ENCODE results near the gene C2. TPM values are rescaled to one million over a fixed set of nuclear protein-coding genes. Genes with fewer than 3 reads are reported as not detected.

C2 gene
- total and polyA plus RNA-seq, 2 experiments from 2014 or later: 1.4 to 2.1 TPM

- WGBS, 2 experiments (ENCODE audit: low coverage in 1 of 2, low lambda C conversion rate in 2 of 2, missing lambda C conversion rate in 2 of 2): 80 to 85% methylated on average over 8 of the region's 8 CpGs
- H3K27me3 ChIP-seq (replicated peaks; ENCODE audit: insufficient read depth): no peaks in the 10 kb centered on the region
- no peak overlapping the region for H3K4me2 ChIP-seq (ENCODE audit: unreplicated experiment)
- H2AFZ ChIP-seq: no peak overlapping the region
- no peaks in the 10 kb centered on the region for H3K9me2 ChIP-seq (ENCODE audit: insufficient read depth)
- no peak overlapping the region for H3K9ac ChIP-seq
- H3K27ac ChIP-seq: no peak overlapping the region
- no peaks in the 10 kb centered on the region for H4K20me1 ChIP-seq (ENCODE audit: insufficient read depth)
- DNase-seq: peak; percentile 36
- no peaks in the 10 kb centered on the region for H3K36me3 ChIP-seq (ENCODE audit: low read depth)
- H3K9me3 ChIP-seq (ENCODE audit: low read depth): no peaks in the 10 kb centered on the region
- H3K4me1 ChIP-seq (ENCODE audit: insufficient read depth): no peaks in the 10 kb centered on the region
- no peaks in the 10 kb centered on the region for H3K79me2 ChIP-seq (ENCODE audit: insufficient read depth)
- no peaks in the 10 kb centered on the region for H3F3A ChIP-seq (ENCODE audit: insufficient read depth)
- no peak for TF ChIP-seq EZH2phosphoT487 (IDR thresholded peaks at IDR 0.05; ENCODE audit: insufficient read depth, low read depth)
- no peak for TF ChIP-seq EZH2 (IDR thresholded peaks at IDR 0.05; ENCODE audit: insufficient read depth, poor library complexity, severe bottlenecking)
- in situ Hi-C loops (cut with MboI): no loop called here
- H3K4me3 ChIP-seq: no peak overlapping the region
These were observed 9.3 kb upstream of the C2 start for GRCh38 chr6:31918069-31918720.

GRCh38 chr6:31919624-31920303, 7.8 kb upstream of the C2 start:
- no peaks in the 10 kb centered on the region for H3K36me3 ChIP-seq (ENCODE audit: low read depth)
- no peak overlapping the region for H3K9ac ChIP-seq
- H3K9me3 ChIP-seq (ENCODE audit: low read depth): no peaks in the 10 kb centered on the region
- H3K4me1 ChIP-seq (ENCODE audit: insufficient read depth): no peaks in the 10 kb centered on the region
- H3K9me2 ChIP-seq (ENCODE audit: insufficient read depth): no peaks in the 10 kb centered on the region
- no peak overlapping the region for H3K4me2 ChIP-seq (ENCODE audit: unreplicated experiment)
- H3F3A ChIP-seq (ENCODE audit: insufficient read depth): no peaks in the 10 kb centered on the region
- H4K20me1 ChIP-seq (ENCODE audit: insufficient read depth): no peaks in the 10 kb centered on the region
- DNase-seq: no peak
- TF ChIP-seq EZH2 (IDR thresholded peaks at IDR 0.05; ENCODE audit: insufficient read depth, poor library complexity, severe bottlenecking) (no peak), EZH2phosphoT487 (IDR thresholded peaks at IDR 0.05; ENCODE audit: insufficient read depth, low read depth) (no peak)
- no peak overlapping the region for H3K4me3 ChIP-seq
- in situ Hi-C loops (cut with MboI): no loop called here
- WGBS, 2 experiments (ENCODE audit: low coverage in 1 of 2, low lambda C conversion rate in 2 of 2, missing lambda C conversion rate in 2 of 2): 81 to 88% methylated on average over 6 of the region's 6 CpGs
- no peaks in the 10 kb centered on the region for H3K79me2 ChIP-seq (ENCODE audit: insufficient read depth)
- no peaks in the 10 kb centered on the region for H3K27me3 ChIP-seq (replicated peaks; ENCODE audit: insufficient read depth)
- H2AFZ ChIP-seq: no peak overlapping the region
- no peak overlapping the region for H3K27ac ChIP-seq

- Histone ChIP-seq H3K9ac (no peak overlapping the region), H3F3A (ENCODE audit: insufficient read depth) (no peaks in the 10 kb centered on the region), H3K36me3 (ENCODE audit: low read depth) (no peaks in the 10 kb centered on the region), H3K4me2 (ENCODE audit: unreplicated experiment) (no peak overlapping the region), H3K4me1 (ENCODE audit: insufficient read depth) (no peaks in the 10 kb centered on the region), H3K4me3 (no peak overlapping the region), H3K27me3 (replicated peaks; ENCODE audit: insufficient read depth) (no peaks in the 10 kb centered on the region), H3K9me2 (ENCODE audit: insufficient read depth) (no peaks in the 10 kb centered on the region), H4K20me1 (ENCODE audit: insufficient read depth) (no peaks in the 10 kb centered on the region), H3K27ac (no peak overlapping the region), H2AFZ (no peak overlapping the region), H3K9me3 (ENCODE audit: low read depth) (no peaks in the 10 kb centered on the region), H3K79me2 (ENCODE audit: insufficient read depth) (no peaks in the 10 kb centered on the region)
- WGBS, 2 experiments (ENCODE audit: low coverage in 1 of 2, low lambda C conversion rate in 2 of 2, missing lambda C conversion rate in 2 of 2): 62 to 72% methylated on average over 2 of the region's 2 CpGs
- no peak for DNase-seq
- in situ Hi-C loops (cut with MboI): no loop called here
- no peak for TF ChIP-seq EZH2phosphoT487 (IDR thresholded peaks at IDR 0.05; ENCODE audit: insufficient read depth, low read depth)
- no peak for TF ChIP-seq EZH2 (IDR thresholded peaks at IDR 0.05; ENCODE audit: insufficient read depth, poor library complexity, severe bottlenecking)
These were observed 6.7 kb upstream of the C2 start for GRCh38 chr6:31920811-31921210.

GRCh38 chr6:31922942-31923341, 4.6 kb upstream of the C2 start:
- H3K4me3 ChIP-seq: no peak overlapping the region

More at GRCh38 chr6:31922942-31923341, 4.6 kb upstream of the C2 start:
- Histone ChIP-seq H3K9ac (no peak overlapping the region), H3K4me2 (ENCODE audit: unreplicated experiment) (no peak overlapping the region), H3K36me3 (ENCODE audit: low read depth) (no peaks in the 10 kb centered on the region), H3K9me2 (ENCODE audit: insufficient read depth) (no peaks in the 10 kb centered on the region), H3K27ac (no peak overlapping the region), H3K9me3 (ENCODE audit: low read depth) (no peaks in the 10 kb centered on the region), H2AFZ (no peak overlapping the region), H4K20me1 (ENCODE audit: insufficient read depth) (no peaks in the 10 kb centered on the region), H3K4me1 (ENCODE audit: insufficient read depth) (no peaks in the 10 kb centered on the region), H3K27me3 (replicated peaks; ENCODE audit: insufficient read depth) (no peaks in the 10 kb centered on the region), H3F3A (ENCODE audit: insufficient read depth) (no peaks in the 10 kb centered on the region), H3K79me2 (ENCODE audit: insufficient read depth) (no peaks in the 10 kb centered on the region)
- in situ Hi-C loops (cut with MboI): no loop called here
- DNase-seq: no peak
- 16 to 18% methylated on average over 5 of the region's 5 CpGs for WGBS, 2 experiments (ENCODE audit: low coverage in 1 of 2, low lambda C conversion rate in 2 of 2, missing lambda C conversion rate in 2 of 2)
- TF ChIP-seq EZH2 (IDR thresholded peaks at IDR 0.05; ENCODE audit: insufficient read depth, poor library complexity, severe bottlenecking): no peak
- TF ChIP-seq EZH2phosphoT487 (IDR thresholded peaks at IDR 0.05; ENCODE audit: insufficient read depth, low read depth): no peak
